Fibroblast of lung (primary cell): ENCODE measurements around the gene DDX49.

Source experiments
- CTCF ChIP-seq, 2 donors: IDR thresholded peaks in 1 of 2; conservative IDR thresholded peaks in 1 of 2; 1 replicate in 1 of 2; 2 replicates in 1 of 2; pipeline ENCODE4 v1.5.1; 2011 to 2012; ENCODE audit warnings: low read length in 2 of 2, control low read depth in 1 of 2, inconsistent platforms in 1 of 2, low read depth in 1 of 2, mild to moderate bottlenecking in 1 of 2
- EZH2 ChIP-seq: IDR thresholded peaks from 2 replicates; pipeline ENCODE4 v1.5.1; 2012; ENCODE audit warnings: low read length, control low read depth, mild to moderate bottlenecking; ENCODE audit errors: missing control alignments

GRCh38 chr19:18948075-18948975, 28.8 kb downstream of the DDX49 start:
- no peak for TF ChIP-seq EZH2
- TF ChIP-seq CTCF (conservative IDR thresholded peaks at IDR 0.05 in 1 of 2, IDR thresholded peaks at IDR 0.05 in 1 of 2; ENCODE audit: low read depth in 1 of 2, low read length in 2 of 2), result no peak
